Fibroblast of the aortic adventitia (primary cell): ENCODE data around the gene IL2RA. TPM values are rescaled to one million over a fixed set of nuclear protein-coding genes. Genes with fewer than 3 reads are reported as not detected.

Source experiments
- DNase-seq: peaks from one replicate; pipeline ENCODE4 v3.0.0-alpha.2; 2010; ENCODE audit warnings: low read depth
- H3K4me3 ChIP-seq: 2 replicates; pipeline ENCODE4 v1.5.1; 2011; ENCODE audit warnings: low read depth, mild to moderate bottlenecking, control low read depth, low read length, moderate library complexity
- total RNA-seq: library from RNA; depleted of rRNA; stranded (reverse); fragments of >200 nt; gene quantifications from 2 replicates; pipeline ENCODE4 v1.2.3, GENCODE V29; 2012; ENCODE audit warnings: low replicate concordance
- TF ChIP-seq, protein P1 (sequence below): IDR thresholded peaks from 2 replicates; pipeline ENCODE4 v1.5.1; 2011; ENCODE audit warnings: mild to moderate bottlenecking, low read length, control low read depth, inconsistent platforms; ENCODE audit not compliant: insufficient read depth

The IL2RA gene
- total RNA-seq, 1 donor, result not detected

- no peak for DNase-seq
- no peak overlapping the region for H3K4me3 ChIP-seq
- TF ChIP-seq, protein P1, sequence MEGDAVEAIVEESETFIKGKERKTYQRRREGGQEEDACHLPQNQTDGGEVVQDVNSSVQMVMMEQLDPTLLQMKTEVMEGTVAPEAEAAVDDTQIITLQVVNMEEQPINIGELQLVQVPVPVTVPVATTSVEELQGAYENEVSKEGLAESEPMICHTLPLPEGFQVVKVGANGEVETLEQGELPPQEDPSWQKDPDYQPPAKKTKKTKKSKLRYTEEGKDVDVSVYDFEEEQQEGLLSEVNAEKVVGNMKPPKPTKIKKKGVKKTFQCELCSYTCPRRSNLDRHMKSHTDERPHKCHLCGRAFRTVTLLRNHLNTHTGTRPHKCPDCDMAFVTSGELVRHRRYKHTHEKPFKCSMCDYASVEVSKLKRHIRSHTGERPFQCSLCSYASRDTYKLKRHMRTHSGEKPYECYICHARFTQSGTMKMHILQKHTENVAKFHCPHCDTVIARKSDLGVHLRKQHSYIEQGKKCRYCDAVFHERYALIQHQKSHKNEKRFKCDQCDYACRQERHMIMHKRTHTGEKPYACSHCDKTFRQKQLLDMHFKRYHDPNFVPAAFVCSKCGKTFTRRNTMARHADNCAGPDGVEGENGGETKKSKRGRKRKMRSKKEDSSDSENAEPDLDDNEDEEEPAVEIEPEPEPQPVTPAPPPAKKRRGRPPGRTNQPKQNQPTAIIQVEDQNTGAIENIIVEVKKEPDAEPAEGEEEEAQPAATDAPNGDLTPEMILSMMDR, result no peak
Measured at GRCh38 chr10:6071181-6072175, 9.3 kb upstream of the IL2RA start.

GRCh38 chr10:6070660-6071059, 8.5 kb upstream of the IL2RA start:
- no peak for DNase-seq
- TF ChIP-seq, protein P1, result no peak

GRCh38 chr10:6069081-6069931, 7.1 kb upstream of the IL2RA start:
- no peak overlapping the region for H3K4me3 ChIP-seq
- no peak for DNase-seq
- TF ChIP-seq, protein P1, result no peak

More at GRCh38 chr10:6070660-6071059, 8.5 kb upstream of the IL2RA start:
- H3K4me3 ChIP-seq, result no peak overlapping the region

GRCh38 chr10:6068422-6068821, 6.3 kb upstream of the IL2RA start:
- DNase-seq, result no peak
- TF ChIP-seq, protein P1, result no peak
- H3K4me3 ChIP-seq, result no peak overlapping the region

DNA sequence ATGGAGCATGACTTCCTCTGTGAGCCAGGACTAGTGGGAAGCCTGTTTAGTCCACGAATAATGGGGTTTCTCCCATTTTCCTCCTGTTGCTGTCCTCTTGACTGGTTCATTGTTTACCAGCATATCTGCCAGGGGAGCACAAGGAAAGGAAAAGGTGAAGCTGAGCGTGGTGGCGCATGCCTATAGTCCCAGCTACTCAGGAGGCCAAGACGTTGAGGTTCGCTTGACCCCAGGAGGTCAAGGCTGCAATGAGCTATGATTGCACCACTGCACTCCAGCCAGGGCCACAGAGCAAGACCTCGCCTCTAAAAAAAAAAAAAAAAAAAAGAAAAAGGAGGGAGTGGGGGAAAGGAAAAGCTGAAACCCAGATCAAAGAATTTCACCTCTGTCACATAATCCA, 5.8 kb upstream of the IL2RA start:
- TF ChIP-seq, protein P1, result no peak
- no peak for DNase-seq
- H3K4me3 ChIP-seq, result no peak overlapping the region

DNA sequence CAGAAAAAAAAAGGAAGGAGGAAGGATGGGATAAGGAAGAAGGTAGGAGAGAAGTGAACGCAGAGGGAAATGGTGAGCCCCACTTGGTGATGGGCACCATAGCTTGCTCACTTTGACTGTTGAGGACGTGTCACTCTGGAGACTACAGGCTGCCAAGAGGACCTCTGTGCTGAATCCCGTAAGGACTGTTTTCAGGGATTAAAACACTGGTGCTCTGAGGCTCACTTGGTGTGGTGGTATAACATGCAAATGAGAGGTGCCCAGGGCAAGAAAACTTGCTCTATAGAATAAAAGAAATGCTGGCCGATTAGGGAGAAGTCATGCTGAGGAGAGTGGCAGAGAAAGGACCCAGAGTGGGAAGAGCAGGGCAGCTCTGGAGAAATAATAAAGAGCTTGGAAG, 5.3 kb upstream of the IL2RA start:
- no peak overlapping the region for H3K4me3 ChIP-seq
- TF ChIP-seq, protein P1, result no peak
- DNase-seq, result no peak
